ENCODE results near the gene MBP.

- TF ChIP-seq POLR2A (IDR thresholded peaks at IDR 0.05), result no peak
- TF ChIP-seq CTCF (IDR thresholded peaks at IDR 0.05), result no peak
Measured at GRCh38 chr18:77162580-77162979, 30.0 kb upstream of the MBP start.
